Activated CD4-positive, alpha-beta T cell treated with anti-CD3 and anti-CD28 coated beads for 24 hours (primary cell): ENCODE measurements around the gene PCDHA1.
"Not testable (repeated sequence)": the region's sequence is repeated elsewhere in the genome, so short reads cannot be mapped to it uniquely, and the experiment has no call there.

Experiments
- DNase-seq, 2 donors: peaks; one replicate each; pipeline ENCODE4 v3.0.0-alpha.2; 2020; ENCODE audit warnings: low read depth in 2 of 2

Gene PCDHA1

GRCh38 chr5:140785905-140786686 lies at the start of gene PCDHA1:
TSS of gene PCDHA1 (plus strand) at chr5:140786140.
- DNase-seq, result no peak

- no peak for DNase-seq
These were observed 48.5 kb upstream of the PCDHA1 start for GRCh38 chr5:140737486-140737885.

GRCh38 chr5:140741967-140742366 lies 44.0 kb upstream of the PCDHA1 start:
- no peak for DNase-seq

GRCh38 chr5:140753561-140753960 lies 32.4 kb upstream of the PCDHA1 start:
- DNase-seq, result no peak

- DNase-seq, result no peak
These were observed 21.6 kb upstream of the PCDHA1 start for GRCh38 chr5:140764177-140764973.

- DNase-seq, result no peak
These were observed 18.5 kb upstream of the PCDHA1 start for GRCh38 chr5:140767444-140767843.

GRCh38 chr5:140780512-140780911 lies 5.4 kb upstream of the PCDHA1 start:
- no peak for DNase-seq

- DNase-seq, result not testable (repeated sequence)
These were observed 1.5 kb downstream of the PCDHA1 start for GRCh38 chr5:140787422-140787821.

- not testable (repeated sequence) for DNase-seq
These were observed 2.0 kb downstream of the PCDHA1 start for GRCh38 chr5:140787849-140788504.

- DNase-seq, result no peak
These were observed 5.1 kb downstream of the PCDHA1 start for GRCh38 chr5:140791089-140791488.

GRCh38 chr5:140794595-140795258 lies 8.8 kb downstream of the PCDHA1 start, which contains the start of gene PCDHA2:
TSS of gene PCDHA2 (plus strand) at chr5:140794852.
- DNase-seq, result no peak

- DNase-seq, result no peak
These were observed 9.3 kb downstream of the PCDHA1 start for GRCh38 chr5:140795259-140795641.

GRCh38 chr5:140796072-140796717 lies 10.3 kb downstream of the PCDHA1 start:
- not testable (repeated sequence) for DNase-seq

- no peak for DNase-seq
These were observed 10.8 kb downstream of the PCDHA1 start for GRCh38 chr5:140796718-140797095.

- no peak for DNase-seq
These were observed 15.0 kb downstream of the PCDHA1 start, which contains the start of gene PCDHA3 for GRCh38 chr5:140800816-140801493. TSS of gene PCDHA3 (plus strand) at chr5:140801057.

GRCh38 chr5:140801494-140801841 lies 15.5 kb downstream of the PCDHA1 start:
- no peak for DNase-seq

GRCh38 chr5:140802381-140802780 lies 16.4 kb downstream of the PCDHA1 start:
- DNase-seq, result not testable (repeated sequence)

- DNase-seq, result no peak
These were observed 16.9 kb downstream of the PCDHA1 start for GRCh38 chr5:140802781-140803271.

GRCh38 chr5:140806834-140807775 lies 21.2 kb downstream of the PCDHA1 start, which contains the start of gene PCDHA4:
TSS of gene PCDHA4 (plus strand) at chr5:140807068.
- no peak for DNase-seq
